Activated CD4-positive, alpha-beta memory T cell treated with anti-CD3 and anti-CD28 coated beads, Interleukin-2, amount 10 ng/mL, durations not matched to agents 7 days and 5 days (primary cell): ENCODE results near the gene ILRUN. TPM values are rescaled to one million over a fixed set of nuclear protein-coding genes. Genes with fewer than 3 reads are reported as not detected.

ENCODE experiments used
- total RNA-seq, 2 experiments: library from RNA; stranded (reverse); gene quantifications; one replicate each; pipeline ENCODE4 v1.2.3, GENCODE V29; 2021

The ILRUN gene
- total RNA-seq, 2 experiments from 2014 or later, result 85.3 to 86.6 TPM

Other genes starting within 250 kb of the ILRUN start
- gene PACSIN1, start 230.7 kb downstream of the ILRUN start, total RNA-seq, result 1 to 10 TPM; 1.8 to 2.2 TPM
- gene SPDEF, start 140.4 kb downstream of the ILRUN start, total RNA-seq, result not detected
- gene SNRPC, start 60.7 kb upstream of the ILRUN start, total RNA-seq, result 100 to 1,000 TPM in 1 of 2 experiments, 10 to 100 TPM in 1; 98.7 to 100 TPM
- gene BLTP3A, start 95.3 kb upstream of the ILRUN start, total RNA-seq, result 10 to 100 TPM; 12.3 to 12.6 TPM
- 10 to 100 TPM; 27.4 to 28.5 TPM for gene TAF11, start 191.3 kb upstream of the ILRUN start, total RNA-seq
- 1 to 10 TPM; 8.8 to 9.5 TPM for gene ANKS1A, start 192.5 kb upstream of the ILRUN start, total RNA-seq